ENCODE results near the gene NCOA7.

GRCh38 chr6:125955973-125956372 lies 165.2 kb downstream of the NCOA7 start:
- TF ChIP-seq CTCF (conservative IDR thresholded peaks at IDR 0.05) (no peak), EZH2 (IDR thresholded peaks at IDR 0.05; ENCODE audit: low read depth) (no peak)

All from PC-9 (cell line).